LNCaP clone FGC (cell line): Measurements from ENCODE around the gene TRAF7.

Source experiments
- DNase-seq: peaks from one replicate; pipeline ENCODE4 v3.0.0-alpha.2; 2011; ENCODE audit warnings: low read depth
- H3K4me3 ChIP-seq: 2 replicates; pipeline ENCODE4 v1.5.1; 2011; ENCODE audit warnings: mild to moderate bottlenecking, low read depth, low read length, control low read depth
- CTCF ChIP-seq: IDR thresholded peaks from 2 replicates; pipeline ENCODE4 v1.5.1; 2012; ENCODE audit warnings: mild to moderate bottlenecking; ENCODE audit not compliant: control insufficient read depth, insufficient read depth; ENCODE audit errors: extremely low read depth

Gene TRAF7

GRCh38 chr16:2180962-2181923 lies 25.7 kb downstream of the TRAF7 start:
- no peak overlapping the region for H3K4me3 ChIP-seq
- no peak for DNase-seq
- TF ChIP-seq CTCF, result no peak

- DNase-seq, result no peak
- no peak for TF ChIP-seq CTCF
These were observed 26.4 kb downstream of the TRAF7 start for GRCh38 chr16:2181952-2182351.

GRCh38 chr16:2183671-2184070 lies 28.1 kb downstream of the TRAF7 start:
- no peak for TF ChIP-seq CTCF
- H3K4me3 ChIP-seq, result no peak overlapping the region
- DNase-seq, result no peak

More at GRCh38 chr16:2181952-2182351, 26.4 kb downstream of the TRAF7 start:
- no peak overlapping the region for H3K4me3 ChIP-seq

- no peak overlapping the region for H3K4me3 ChIP-seq
- DNase-seq, result no peak
- no peak for TF ChIP-seq CTCF
These were observed 28.8 kb downstream of the TRAF7 start for GRCh38 chr16:2184346-2184745.

- TF ChIP-seq CTCF, result no peak
- H3K4me3 ChIP-seq, result no peak overlapping the region
- DNase-seq, result no peak
These were observed 29.4 kb downstream of the TRAF7 start for GRCh38 chr16:2184962-2185361.

GRCh38 chr16:2186064-2186463 lies 30.5 kb downstream of the TRAF7 start:
- no peak for DNase-seq
- no peak for TF ChIP-seq CTCF
- no peak overlapping the region for H3K4me3 ChIP-seq
